ENCODE data around the gene ZDHHC17.

ZDHHC17 gene

DNA sequence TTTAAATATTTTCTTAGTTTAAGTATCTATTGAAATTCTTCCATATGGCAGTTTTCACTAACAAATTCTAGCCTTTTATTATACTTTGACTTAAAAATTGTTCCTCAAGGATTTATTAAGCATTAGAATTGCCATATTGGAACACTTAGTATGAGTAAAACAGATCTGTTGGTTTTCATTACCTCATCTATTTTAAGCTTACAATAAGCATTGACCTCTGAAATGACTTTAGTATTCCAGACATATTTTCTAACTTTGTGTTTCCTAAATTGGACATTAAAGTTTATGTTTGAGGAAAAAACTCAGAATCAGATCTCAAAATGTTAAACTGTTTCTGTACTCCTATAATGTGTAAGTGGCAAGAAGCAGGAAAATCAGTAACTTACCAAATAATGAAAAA, 66.5 kb downstream of the ZDHHC17 start:
- DNase-seq (ENCODE audit: low read depth) = no peak

DNA sequence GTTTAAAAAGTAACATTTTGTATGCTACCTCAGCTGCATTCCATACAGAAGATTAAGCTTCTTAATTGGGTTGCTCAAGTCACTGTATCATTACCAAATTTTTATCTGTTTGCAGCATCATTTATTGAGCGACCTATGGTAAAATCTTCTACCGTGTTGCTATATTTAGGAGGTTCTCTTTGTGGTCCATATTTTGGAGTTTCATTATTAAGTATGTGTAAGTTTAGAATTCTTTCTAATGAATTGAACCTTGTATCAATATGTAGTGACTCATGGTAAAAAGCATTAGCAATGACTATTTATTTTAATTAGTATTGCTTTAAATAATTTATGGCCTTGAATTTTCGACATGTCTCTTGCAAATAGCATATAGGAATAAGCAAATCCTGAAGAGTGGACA, 72.7 kb downstream of the ZDHHC17 start:
- DNase-seq (ENCODE audit: low read depth) = no peak

DNA sequence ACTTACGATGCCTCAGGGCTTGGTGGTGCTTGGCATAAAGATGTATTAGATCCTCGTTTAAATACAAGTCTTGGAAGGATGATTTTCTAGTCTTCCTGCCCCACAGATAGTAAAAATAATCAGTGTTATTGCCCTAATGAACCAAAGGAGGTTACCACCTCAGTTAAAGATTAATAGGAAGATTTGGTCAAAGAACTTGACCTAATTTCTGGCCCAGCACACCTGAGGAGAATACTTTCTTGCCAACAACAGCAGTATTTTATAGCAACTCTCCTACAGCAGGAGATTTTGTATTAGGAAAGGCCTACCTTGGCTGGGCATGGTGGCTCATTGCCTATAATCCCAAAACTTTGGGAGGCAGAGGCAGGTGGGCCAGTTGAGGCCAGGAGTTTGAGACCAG, 83.3 kb downstream of the ZDHHC17 start:
- DNase-seq (ENCODE audit: low read depth) = no peak

DNA sequence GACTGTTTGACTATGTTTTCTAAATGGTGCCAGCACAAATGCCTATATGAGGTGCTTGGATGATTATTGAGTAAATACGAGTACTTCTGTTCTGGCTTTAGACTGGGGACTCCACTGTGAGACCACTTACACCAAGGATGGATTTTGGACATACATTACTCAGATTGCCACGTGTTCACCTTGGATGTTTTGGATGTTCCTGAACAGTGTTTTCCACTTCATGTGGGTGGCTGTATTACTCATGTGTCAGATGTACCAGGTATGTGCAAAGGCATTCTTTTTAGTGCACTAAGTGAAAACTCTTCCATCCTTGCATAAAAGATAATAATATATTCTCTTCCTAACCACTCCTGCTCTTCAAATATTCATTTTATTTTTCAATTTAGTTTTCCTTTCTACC, 84.2 kb downstream of the ZDHHC17 start:
- no peak for DNase-seq (ENCODE audit: low read depth)

DNA sequence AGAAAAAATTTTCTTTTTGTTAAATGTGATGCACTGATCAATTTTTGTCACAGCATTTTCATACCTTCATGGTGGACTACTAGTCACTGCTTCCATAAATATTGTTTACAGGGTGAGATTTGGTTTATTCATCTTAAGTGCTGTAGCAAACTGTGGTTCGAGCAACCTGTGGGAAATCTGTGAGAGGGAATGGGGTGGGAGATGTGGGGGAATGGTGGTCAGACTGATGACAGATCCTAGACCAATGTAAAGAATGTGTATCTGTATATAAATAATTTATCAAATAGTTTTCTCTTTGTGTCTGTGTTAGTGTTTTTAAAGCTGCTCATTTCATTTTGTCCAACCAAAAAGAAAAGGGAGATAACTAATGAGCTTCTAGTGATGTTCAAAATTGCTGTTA, 88.2 kb downstream of the ZDHHC17 start:
- DNase-seq (ENCODE audit: low read depth) = no peak

DNA sequence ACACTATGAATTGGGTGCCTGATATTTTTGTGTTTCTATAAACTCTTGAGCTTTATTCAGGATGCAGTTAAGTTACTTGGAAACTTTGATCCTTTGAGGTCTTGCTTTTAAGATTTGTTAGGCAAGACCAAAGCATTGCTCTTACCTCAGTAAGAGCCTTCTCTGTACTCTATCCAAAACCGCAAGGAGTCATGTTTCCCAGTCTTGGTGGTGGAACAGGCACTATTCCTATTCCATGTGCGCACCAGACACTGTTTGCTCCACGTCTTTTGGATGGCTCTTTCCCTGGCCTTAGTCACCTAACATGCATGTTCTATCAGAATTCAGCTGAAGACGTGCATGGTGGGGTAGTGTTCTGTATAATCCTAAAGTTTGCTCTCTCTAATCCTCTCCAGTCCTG, 91.4 kb downstream of the ZDHHC17 start:
- DNase-seq (ENCODE audit: low read depth) = no peak

DNA sequence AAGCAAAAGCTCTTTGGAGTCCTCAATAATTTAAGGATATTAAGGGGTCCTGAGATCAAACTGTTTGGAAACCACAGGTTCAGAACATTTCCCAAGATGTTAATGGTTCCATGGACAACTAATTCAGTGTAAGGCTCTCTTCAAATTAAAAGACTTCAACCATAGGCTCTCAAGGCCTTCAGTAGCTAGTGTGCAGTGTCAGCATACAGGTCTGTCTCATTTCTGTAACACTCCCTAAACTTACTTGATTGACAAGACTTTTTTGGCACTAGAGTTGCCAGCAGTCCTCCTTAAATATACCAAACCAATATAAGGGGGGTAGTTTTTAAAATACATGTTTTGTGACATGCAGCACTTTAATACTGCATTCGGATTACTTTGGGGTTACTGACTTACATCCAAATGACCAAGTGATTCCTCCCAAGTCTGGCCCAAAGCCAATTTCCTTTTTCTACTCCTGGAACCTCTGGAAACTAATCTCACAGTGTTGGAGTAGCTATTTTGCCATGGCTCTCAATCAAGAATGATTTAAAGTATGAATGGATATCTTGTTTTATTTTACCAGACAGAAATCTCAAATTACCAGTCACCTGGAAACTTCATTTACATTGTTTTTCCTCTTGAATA, 92.2 kb downstream of the ZDHHC17 start:
- DNase-seq (ENCODE audit: low read depth) = no peak

DNA sequence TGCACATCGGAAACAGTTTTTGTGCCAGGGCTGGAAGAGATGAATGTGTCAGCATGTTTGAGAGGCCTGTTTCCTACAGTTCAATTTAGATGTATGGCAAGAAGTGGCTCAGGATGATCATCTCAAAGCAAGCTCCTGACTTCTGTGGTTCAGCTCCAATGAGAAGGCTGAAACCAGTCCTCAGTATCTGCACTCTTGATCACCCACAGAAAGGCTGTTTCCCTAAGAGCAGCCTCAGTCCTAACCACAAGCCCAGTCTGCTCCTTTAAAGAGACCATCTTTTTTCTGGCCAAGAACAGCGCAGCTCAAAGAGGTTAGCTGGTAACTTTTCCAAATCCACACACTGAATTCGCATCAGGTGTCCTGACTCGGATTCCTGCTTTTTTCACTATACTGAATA, 95.7 kb downstream of the ZDHHC17 start:
- no peak for DNase-seq (ENCODE audit: low read depth)

DNA sequence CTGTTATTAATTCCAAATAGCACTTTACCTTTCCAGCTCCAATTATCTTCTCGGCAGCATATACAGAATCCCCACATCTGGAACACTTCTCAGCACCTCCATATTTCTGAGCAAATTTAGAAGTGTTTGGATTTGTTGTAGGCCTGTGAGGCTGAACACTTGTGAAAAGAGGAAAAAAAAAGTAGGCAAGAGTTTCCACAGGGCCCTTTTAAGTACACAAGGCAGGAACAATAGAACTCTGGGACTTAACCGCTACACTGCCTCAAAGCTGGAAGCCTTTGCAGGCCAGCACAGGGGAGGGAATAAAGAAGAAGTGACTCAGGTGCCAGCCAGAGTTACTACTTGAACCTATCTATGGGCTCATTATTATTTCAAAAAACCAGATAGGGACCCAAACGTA, 96.3 kb downstream of the ZDHHC17 start:
- no peak for DNase-seq (ENCODE audit: low read depth)

DNA sequence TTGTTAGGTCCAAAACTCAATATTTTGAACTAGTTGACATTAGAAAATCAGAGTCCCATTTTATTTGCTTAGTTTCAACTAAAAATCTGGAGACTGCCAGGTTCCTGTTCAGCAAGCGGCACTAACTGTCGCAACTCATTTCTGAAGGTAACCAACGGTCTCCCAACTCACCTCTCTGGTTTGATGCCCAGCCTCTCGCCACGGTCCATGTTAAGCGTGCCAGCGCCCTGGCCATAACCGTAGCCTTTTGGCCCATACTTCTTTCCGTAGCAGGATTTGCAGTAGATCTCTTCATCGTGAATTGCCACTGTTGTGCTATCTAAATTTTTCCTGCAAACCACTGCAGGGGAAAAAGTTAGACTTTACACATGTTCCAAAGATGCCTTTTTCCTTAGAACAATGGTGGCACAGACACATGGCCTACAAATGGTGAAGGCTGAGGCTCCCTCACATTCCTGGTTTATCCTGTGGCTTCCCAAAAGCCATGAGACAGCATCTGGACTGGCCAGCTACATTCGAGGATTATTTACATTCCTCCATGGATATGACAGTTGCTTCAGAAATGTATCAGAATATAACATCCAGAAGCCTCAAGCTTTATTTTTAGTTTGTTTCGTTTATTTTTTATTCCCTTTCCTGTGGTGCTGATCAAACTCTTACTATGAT, 99.2 kb downstream of the ZDHHC17 start:
- DNase-seq (ENCODE audit: low read depth) = no peak

DNA sequence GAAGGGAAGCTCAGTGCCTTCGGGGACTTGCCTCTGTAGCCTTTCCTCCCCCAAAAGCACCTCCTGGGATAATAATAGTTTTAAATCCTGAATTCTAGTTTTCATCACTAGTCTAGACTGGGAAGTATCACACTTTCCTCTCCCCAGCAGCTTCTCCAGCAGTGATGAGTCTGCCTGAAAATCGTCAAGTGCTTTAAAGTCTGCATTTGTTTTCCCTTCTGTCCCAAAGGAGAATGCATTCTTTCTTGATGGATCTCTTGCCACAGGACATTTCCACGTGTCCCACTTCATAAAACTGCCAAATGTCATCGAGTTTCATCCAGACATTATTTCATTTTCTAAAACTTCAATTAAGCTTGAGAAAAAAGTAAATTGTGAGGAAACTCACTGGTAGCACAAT, 99.9 kb downstream of the ZDHHC17 start:
- DNase-seq (ENCODE audit: low read depth) = no peak

DNA sequence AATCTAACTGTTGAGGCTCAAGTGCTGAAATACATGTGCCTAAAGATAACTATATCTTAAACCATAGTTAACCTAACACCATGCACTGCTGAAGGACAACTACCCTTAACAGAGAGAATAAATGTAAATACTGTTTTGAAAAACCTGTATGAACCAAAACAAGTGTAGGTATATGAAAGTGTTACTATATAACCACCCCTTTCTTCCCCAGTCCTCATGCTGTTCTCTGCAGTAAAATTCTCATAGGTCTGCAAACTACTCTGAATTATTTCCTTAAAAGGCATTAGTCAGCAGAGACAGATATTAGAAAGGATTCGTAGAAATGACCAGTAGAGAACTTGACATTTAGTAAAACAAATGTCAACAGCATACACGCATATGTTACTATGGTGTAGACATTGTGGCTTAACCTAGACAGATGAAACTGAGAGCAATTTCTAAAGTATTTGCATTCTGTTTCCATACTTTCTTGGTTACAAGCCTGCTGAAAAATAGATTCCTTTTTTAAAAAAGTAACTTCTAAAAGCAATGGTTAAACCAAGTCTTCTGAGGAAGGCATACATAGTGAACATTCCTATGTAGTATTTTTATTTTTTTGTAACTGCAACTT, 101.0 kb downstream of the ZDHHC17 start:
- no peak for DNase-seq (ENCODE audit: low read depth)

DNA sequence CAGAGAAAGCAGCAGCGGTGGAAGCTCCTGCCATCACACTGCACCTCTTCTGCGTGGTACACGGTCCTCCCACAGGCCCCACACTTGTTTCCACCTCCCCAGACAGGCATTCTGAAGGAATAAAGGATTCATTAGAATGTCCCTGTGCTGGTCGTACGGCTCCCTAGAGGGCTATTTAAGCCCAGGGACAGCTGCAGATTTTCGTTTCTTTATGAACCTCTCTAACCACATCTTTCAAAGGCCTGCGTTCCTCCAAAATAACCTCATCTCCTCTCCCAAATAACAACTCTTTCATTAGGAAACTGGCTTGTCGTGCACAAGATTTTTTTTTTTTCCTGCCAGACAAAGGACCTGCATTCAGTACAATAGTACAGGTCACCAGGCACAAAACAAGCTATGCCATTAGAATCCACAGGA, 102.2 kb downstream of the ZDHHC17 start:
- no peak for DNase-seq (ENCODE audit: low read depth)

DNA sequence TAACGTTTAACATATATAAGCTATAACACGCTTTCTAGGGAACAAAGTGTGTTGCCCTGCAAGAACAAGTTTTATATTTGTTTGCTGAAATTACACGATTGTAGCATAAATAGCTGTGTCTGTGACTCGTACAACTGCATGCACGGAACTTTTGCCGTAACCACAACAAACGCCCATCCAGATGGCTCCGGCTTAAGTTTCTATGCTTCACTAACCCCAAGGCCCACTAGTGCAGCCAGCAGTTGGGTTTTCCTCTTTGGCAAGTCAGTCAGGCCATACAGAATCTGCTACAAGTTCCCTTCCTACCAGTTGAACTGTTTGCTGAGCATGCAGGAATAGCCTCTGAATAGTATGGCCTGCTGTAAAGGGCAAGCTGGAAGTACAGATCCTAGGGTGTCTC, 102.8 kb downstream of the ZDHHC17 start:
- no peak for DNase-seq (ENCODE audit: low read depth)

DNA sequence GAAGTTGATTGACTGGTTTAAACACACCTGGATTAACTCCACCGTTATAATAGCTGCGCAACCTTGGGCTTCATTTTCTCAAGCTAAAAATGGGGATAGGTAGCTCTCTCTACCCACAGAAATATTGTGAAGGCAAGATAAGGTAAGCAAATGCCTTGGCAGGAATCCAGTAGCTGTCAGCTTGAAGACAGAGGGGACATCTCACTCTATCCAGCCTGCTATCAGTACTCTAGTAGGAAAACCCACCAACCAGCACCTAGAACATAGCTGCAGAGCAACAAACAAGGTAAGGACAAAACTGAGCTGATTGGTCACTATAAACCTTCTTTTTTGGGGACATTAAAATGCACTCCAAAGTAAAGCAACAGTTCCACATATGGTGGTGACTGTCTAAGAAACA, 107.2 kb downstream of the ZDHHC17 start:
- DNase-seq (ENCODE audit: low read depth) = no peak

DNA sequence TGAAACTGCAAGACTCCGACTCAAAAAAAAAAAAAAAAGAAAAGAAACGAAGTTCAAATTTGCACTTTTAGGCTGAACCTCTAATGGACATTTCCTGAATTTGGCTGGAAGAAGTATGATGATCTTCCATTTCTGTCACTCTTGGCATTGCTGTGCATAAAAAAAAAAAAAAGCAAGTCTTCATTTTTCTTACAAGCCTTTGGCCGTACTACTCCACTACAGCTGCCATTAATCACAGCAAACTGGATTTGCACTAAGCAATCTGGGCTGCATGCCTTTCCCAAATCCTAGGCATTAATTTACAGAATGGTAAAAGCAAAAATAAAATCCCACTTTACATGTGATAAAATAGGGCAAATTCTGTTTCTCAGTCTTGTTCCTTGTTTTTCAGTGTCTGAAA, 107.8 kb downstream of the ZDHHC17 start:
- DNase-seq (ENCODE audit: low read depth) = no peak

DNA sequence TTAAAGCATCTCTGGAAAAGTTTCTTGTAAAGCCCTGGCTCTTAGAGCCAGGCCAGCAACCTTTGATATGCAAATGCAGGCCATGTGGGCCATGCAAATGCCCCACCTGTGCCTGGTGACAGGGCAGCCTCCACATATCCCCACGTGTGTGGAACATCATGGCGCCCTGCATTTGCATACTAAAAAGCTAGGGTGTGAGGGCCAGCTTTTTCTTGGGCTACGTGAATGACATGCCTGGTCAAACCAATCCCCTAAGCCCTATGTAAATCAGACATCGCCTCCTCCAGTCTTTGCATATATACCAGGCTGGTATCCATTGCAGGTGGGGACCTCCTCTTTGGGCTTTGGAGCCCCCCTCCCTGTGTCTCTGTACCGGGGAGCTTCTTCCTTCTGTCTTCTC, 108.5 kb downstream of the ZDHHC17 start:
- DNase-seq (ENCODE audit: low read depth) = no peak

DNA sequence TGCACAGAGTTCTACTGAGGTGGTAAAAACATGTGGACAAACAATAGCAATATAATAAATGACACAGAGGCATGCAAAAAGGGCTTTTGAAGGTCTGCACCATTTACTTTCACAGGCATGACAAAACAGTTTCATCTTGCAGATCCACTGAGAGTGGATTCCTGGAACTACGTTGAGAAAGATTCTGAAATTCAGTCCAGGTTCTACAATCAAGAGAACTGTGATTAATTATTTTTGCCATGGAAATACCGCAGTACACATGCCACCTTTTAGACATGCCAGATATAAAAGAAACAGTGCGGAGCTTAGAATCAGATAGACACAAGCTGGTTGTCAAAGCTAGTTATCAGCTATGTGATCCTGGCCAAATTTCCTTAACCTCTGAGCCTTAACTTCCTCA, 110.1 kb downstream of the ZDHHC17 start:
- DNase-seq (ENCODE audit: low read depth) = no peak

DNA sequence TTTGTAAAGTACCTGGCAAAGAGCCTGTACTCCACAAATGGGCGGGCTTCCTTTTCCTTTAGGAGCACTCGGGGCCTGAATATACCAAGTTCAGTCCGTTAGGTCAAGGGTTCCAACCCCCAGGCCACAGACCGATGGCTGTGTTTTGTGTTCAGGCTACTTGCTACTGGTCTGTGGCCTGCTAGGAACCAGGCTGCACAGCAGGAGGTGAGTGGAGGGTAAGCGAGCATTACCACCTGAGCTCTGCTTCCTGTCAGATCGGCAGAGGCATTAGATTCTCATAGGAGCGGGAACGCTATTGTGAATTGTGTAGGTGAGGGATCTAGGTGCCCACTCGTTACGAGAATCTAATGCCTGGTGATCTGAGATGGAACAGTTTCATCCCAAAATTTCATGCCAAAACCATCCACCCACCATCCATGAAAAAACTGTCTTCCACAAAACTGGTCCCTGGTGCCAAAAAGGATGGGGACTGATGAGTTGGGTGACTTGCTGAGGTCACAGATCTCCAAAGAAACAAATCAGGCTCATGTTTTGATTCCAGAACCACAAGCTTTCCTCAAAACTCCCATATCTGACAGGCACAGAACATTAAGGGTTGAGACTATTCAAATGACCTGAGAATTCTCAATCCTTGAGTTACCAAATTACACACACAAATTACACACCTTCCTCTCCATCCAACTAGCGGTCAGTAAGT, 110.7 kb downstream of the ZDHHC17 start:
- DNase-seq (ENCODE audit: low read depth) = no peak

DNA sequence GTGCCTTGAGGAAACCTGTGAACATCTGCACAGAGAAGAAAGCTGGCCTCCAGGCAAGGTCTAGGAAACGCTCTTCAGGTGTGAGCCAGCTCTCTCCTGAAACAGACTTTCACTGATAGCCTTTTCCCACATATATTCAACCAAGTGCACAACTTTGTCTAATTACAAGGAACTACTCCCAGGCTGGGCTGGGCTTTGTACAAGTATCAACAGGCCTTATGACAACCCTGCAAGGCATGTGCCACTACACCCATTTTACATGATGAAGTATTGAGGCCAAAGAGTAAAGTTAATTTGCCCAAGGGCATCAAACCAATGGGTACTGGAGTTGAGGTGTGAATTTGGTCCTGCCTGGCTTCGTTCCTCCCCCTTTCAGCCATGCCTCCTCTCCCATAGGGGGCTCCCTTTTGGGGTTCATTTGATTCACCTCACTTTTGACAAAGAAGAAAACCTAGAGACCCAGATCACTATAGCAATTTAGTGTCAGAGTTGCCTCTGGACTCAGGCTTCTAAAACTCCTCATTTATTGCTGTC, 112.8 kb downstream of the ZDHHC17 start:
- no peak for DNase-seq (ENCODE audit: low read depth)

DNA sequence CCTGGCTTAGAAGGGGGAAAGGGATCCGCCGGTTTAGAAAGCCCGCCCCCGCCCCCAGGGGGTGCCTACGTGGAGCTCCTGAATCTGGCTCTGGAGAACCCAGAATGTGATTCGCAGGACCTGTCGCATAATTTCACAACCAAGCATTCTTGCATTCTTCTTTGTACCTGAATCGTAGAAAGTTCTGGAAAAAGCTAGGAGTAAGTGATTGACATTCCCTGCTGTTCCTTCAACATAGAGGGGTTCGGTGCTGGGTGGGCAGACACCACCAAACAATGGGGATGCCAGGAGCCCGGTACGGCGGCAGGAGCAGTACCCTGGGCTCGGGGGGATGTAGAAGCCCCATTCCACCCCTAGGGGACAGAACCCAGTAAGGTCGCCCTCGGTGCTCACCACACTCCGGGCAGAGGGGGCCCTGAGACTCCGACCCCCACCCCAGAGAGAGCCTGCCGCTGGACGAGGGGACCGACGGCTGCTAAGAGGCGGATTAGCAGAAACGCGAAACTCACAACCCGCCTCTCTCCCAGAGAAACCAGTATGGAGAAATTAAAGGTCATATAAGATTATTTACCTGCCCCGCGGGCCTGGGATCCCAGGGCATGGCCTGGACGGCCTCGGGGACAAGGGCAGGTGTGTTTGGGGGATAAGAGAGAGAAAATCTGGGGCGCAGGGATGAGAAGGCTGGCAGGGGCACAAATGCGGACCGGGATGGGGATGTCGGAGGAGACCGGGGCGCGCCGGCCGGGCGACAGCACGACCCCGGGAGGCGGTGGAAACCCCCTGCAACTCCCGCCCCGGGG, 114.4 kb downstream of the ZDHHC17 start:
- DNase-seq (ENCODE audit: low read depth) = no peak
